ENCODE results near the gene HDGFL2.
"Not testable (repeated sequence)": the region's sequence is repeated elsewhere in the genome, so short reads cannot be mapped to it uniquely, and the experiment has no call there.

The HDGFL2 gene

GRCh38 chr19:4516199-4516938, 44.3 kb downstream of the HDGFL2 start:
- no peak for DNase-seq (ENCODE audit: low read depth)

- no peak for DNase-seq (ENCODE audit: low read depth)
Observed at GRCh38 chr19:4516939-4517300, 44.8 kb downstream of the HDGFL2 start.

GRCh38 chr19:4517451-4518057, 45.5 kb downstream of the HDGFL2 start:
- no peak for DNase-seq (ENCODE audit: low read depth)

GRCh38 chr19:4518345-4519171, 46.5 kb downstream of the HDGFL2 start, which contains the start of gene PLIN4:
Gene PLIN4 (minus strand): TSS chr19:4518486. CDS start chr19:4518272, 214 bp downstream.
- no peak for DNase-seq (ENCODE audit: low read depth)

GRCh38 chr19:4519172-4519496, 47.0 kb downstream of the HDGFL2 start:
- DNase-seq (ENCODE audit: low read depth): no peak

- DNase-seq (ENCODE audit: low read depth): no peak
Observed at GRCh38 chr19:4519521-4520277, 47.6 kb downstream of the HDGFL2 start.

GRCh38 chr19:4521170-4521887, 49.2 kb downstream of the HDGFL2 start:
- DNase-seq (ENCODE audit: low read depth): no peak

- DNase-seq (ENCODE audit: low read depth): no peak
Observed at GRCh38 chr19:4521888-4522242, 49.8 kb downstream of the HDGFL2 start.

- DNase-seq (ENCODE audit: low read depth): no peak
Observed at GRCh38 chr19:4522291-4523002, 50.4 kb downstream of the HDGFL2 start.

GRCh38 chr19:4523306-4524110, 51.4 kb downstream of the HDGFL2 start:
- no peak for DNase-seq (ENCODE audit: low read depth)

- DNase-seq (ENCODE audit: low read depth): peak; percentile 58
Observed at GRCh38 chr19:4524808-4525562, 52.9 kb downstream of the HDGFL2 start.

GRCh38 chr19:4525563-4526002, 53.5 kb downstream of the HDGFL2 start:
- no peak for DNase-seq (ENCODE audit: low read depth)

- DNase-seq (ENCODE audit: low read depth): not testable (repeated sequence)
Observed at GRCh38 chr19:4527377-4527776, 55.3 kb downstream of the HDGFL2 start.

- no peak for DNase-seq (ENCODE audit: low read depth)
Observed at GRCh38 chr19:4528843-4529242, 56.7 kb downstream of the HDGFL2 start.

GRCh38 chr19:4529924-4530522, 57.9 kb downstream of the HDGFL2 start:
- no peak for DNase-seq (ENCODE audit: low read depth)

GRCh38 chr19:4531562-4532165, 59.6 kb downstream of the HDGFL2 start:
- no peak for DNase-seq (ENCODE audit: low read depth)

GRCh38 chr19:4533334-4533733, 61.2 kb downstream of the HDGFL2 start:
- no peak for DNase-seq (ENCODE audit: low read depth)

GRCh38 chr19:4533835-4534424, 61.8 kb downstream of the HDGFL2 start:
- no peak for DNase-seq (ENCODE audit: low read depth)

All from T follicular helper cell (primary cell).